GM18520 (cell line): Measurements from ENCODE around the gene LAMTOR4.

Experiments used
- ATAC-seq: cut with Tn5 transposase; IDR thresholded peaks from one replicate; pipeline ENCODE4 v1.9.1; 2021; ENCODE audit not compliant: unreplicated experiment

The LAMTOR4 gene

GRCh38 chr7:100152937-100153666 lies 4.4 kb downstream of the LAMTOR4 start:
- no peak for ATAC-seq

- no peak for ATAC-seq
Observed at GRCh38 chr7:100153708-100154535, 5.2 kb downstream of the LAMTOR4 start.

- ATAC-seq: no peak
Observed at GRCh38 chr7:100154651-100155491, 6.2 kb downstream of the LAMTOR4 start.

- no peak for ATAC-seq
Observed at GRCh38 chr7:100155553-100156317, 7.0 kb downstream of the LAMTOR4 start.

- ATAC-seq: no peak
Observed at GRCh38 chr7:100156331-100157068, 7.8 kb downstream of the LAMTOR4 start.

GRCh38 chr7:100157069-100157333 lies 8.3 kb downstream of the LAMTOR4 start:
- ATAC-seq: no peak

- no peak for ATAC-seq
Observed at GRCh38 chr7:100157334-100158228, 8.9 kb downstream of the LAMTOR4 start.

GRCh38 chr7:100158229-100159098 lies 9.7 kb downstream of the LAMTOR4 start, which contains the start of gene TRAPPC14:
Gene TRAPPC14, minus strand, starts transcription at chr7:100158723. Its CDS starts 224 bp downstream, at chr7:100158499.
- peak; percentile 75 for ATAC-seq

GRCh38 chr7:100159099-100159623 lies 10.4 kb downstream of the LAMTOR4 start:
- ATAC-seq: no peak

GRCh38 chr7:100160067-100160466 lies 11.3 kb downstream of the LAMTOR4 start:
- ATAC-seq: no peak

- ATAC-seq: no peak
Observed at GRCh38 chr7:100163006-100163531, 14.4 kb downstream of the LAMTOR4 start.

- no peak for ATAC-seq
Observed at GRCh38 chr7:100163871-100164270, 15.2 kb downstream of the LAMTOR4 start.

GRCh38 chr7:100166317-100166940 lies 17.7 kb downstream of the LAMTOR4 start:
- no peak for ATAC-seq

- ATAC-seq: no peak
Observed at GRCh38 chr7:100166970-100167911, 18.5 kb downstream of the LAMTOR4 start.

- ATAC-seq: no peak
Observed at GRCh38 chr7:100167912-100168323, 19.2 kb downstream of the LAMTOR4 start.
